ENCODE data around the gene RNF112.

- TF ChIP-seq POLR2A (IDR thresholded peaks at IDR 0.05) (no peak), CTCF (IDR thresholded peaks at IDR 0.05) (no peak)
Measured at GRCh38 chr17:19457046-19457445, 46.0 kb downstream of the RNF112 start.

Data from upper lobe of left lung (tissue), 4 donors.